Stimulated activated effector memory CD8-positive, alpha-beta T cell treated with anti-CD3 and anti-CD28 coated beads, Interleukin-12 subunit alpha, Interleukin-12 subunit beta, amount 100 ng/mL, for 72 hours (primary cell): ENCODE measurements around the gene ATAD3C.
"Not testable (repeated sequence)": the region's sequence is repeated elsewhere in the genome, so short reads cannot be mapped to it uniquely, and the experiment has no call there.

Experiments used
- ATAC-seq: fragments of 150-1000 bp; cut with Tn5 transposase; 2 replicates; pipeline ENCODE4 v1.10.0; 2021
- DNase-seq, 2 donors: peaks; one replicate each; pipeline ENCODE4 v3.0.0; 2021 to 2022; ENCODE audit warnings: low spot score in 2 of 2
- H3K27ac Mint-ChIP-seq: one replicate; pipeline ENCODE4 v1.8.0; 2022; ENCODE audit warnings: mild to moderate bottlenecking, mixed read lengths
- H3K36me3 Mint-ChIP-seq: one replicate; pipeline ENCODE4 v1.8.0; 2022; ENCODE audit warnings: mild to moderate bottlenecking, mixed read lengths
- H3K4me1 Mint-ChIP-seq: one replicate; pipeline ENCODE4 v1.8.0; 2022; ENCODE audit warnings: mixed read lengths
- H3K4me3 Mint-ChIP-seq: one replicate; pipeline ENCODE4 v1.8.0; 2022; ENCODE audit warnings: mild to moderate bottlenecking, mixed read lengths
- H3K9me3 Mint-ChIP-seq: one replicate; pipeline ENCODE4 v1.8.0; 2022; ENCODE audit warnings: mixed read lengths

ATAD3C gene

GRCh38 chr1:1412311-1412902 is 37.1 kb upstream of the ATAD3C start:
- not testable (repeated sequence) for H3K4me1 Mint-ChIP-seq, H3K27ac Mint-ChIP-seq, H3K9me3 Mint-ChIP-seq, H3K4me3 Mint-ChIP-seq, DNase-seq, ATAC-seq
- peaks cover 25% of the 10 kb centered on the region for H3K36me3 Mint-ChIP-seq

DNA sequence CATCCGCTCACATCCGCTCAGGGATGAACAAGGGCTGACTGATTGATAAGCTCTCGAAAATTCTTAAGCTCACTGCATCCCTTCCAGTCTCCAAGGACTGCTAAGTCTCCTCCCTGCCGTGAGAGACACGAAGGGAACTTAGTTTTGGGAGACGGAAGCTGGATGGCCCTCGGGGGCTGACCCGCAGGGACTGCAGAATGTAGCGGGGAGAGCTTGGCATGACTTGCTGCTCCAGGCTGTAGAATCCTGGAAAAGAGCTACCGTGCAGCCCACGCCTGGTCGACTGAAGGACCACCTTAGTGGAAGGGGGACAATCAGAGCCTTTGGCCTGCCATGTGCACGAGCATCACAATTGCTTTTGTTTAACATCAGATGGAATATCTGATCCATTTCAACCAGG is 33.7 kb upstream of the ATAD3C start:
- no peak for DNase-seq
- Mint-ChIP-seq H3K9me3 (no peaks in the 10 kb centered on the region), H3K4me1 (peaks cover 6% of the 10 kb centered on the region), H3K27ac (no peak overlapping the region), H3K36me3 (peaks cover 1% of the 10 kb centered on the region), H3K4me3 (no peak overlapping the region)
- no peak for ATAC-seq

DNA sequence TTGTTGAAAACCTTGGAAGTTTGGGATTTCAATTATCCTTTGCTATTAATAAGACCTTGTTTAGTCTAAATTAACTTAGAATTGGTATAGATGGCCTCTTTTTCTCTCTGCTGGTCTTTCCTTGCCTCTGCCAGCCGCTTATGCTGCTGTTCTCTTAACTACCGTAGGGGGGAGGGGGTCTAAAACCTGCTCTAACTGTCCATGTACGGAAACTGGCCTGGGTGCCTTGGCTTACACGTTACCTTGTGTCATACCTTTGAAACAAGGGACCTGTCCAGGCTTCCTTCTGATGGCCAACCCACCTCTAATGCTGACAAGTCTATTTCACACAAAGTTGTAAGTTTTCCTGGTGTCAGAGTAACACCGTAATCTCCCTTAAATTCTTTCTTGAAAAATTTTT is 32.1 kb upstream of the ATAD3C start:
- not testable (repeated sequence) for H3K4me1 Mint-ChIP-seq, H3K27ac Mint-ChIP-seq, H3K36me3 Mint-ChIP-seq, H3K9me3 Mint-ChIP-seq, DNase-seq, ATAC-seq
- H3K4me3 Mint-ChIP-seq = peak overlapping the region; percentile 12

DNA sequence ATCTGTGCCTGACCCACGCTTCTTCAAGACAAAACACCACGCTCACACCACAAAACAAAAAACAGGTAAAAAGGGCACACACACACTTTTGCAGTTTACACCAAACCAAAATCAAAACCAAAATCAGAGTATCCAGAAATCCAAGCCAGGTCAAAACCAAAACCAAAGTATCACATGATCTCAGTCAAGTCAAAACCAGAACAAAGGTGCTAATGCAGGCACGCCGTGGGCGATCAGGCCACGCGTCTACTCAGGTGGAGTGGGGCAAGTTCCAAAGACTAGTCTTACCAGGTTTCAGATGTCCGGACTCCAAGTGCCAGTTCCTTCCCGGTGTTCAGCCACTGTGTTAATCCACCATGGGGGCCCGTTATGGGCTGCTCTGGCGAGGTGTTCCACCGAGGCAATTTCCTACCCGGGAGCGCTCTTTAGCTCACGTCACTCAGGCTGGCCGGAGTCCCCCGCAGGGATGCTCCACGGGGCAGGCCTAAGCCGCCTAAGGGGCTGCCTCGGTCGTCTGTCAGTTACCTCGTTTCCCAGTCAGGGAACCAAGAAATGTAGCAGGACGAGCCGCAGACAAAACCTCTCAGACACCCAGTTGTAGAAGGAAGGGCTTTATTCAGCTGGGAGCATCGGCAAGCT is 31.5 kb upstream of the ATAD3C start:
- not testable (repeated sequence) for H3K36me3 Mint-ChIP-seq, H3K27ac Mint-ChIP-seq, ATAC-seq, DNase-seq, H3K9me3 Mint-ChIP-seq
- Mint-ChIP-seq H3K4me1 (peaks cover 12% of the 10 kb centered on the region), H3K4me3 (peak overlapping the region; percentile 12)

GRCh38 chr1:1418464-1419362 is 30.8 kb upstream of the ATAD3C start:
- Mint-ChIP-seq H3K27ac (no peak overlapping the region), H3K4me3 (no peak overlapping the region), H3K4me1 (peaks cover 17% of the 10 kb centered on the region), H3K36me3 (no peaks in the 10 kb centered on the region), H3K9me3 (no peaks in the 10 kb centered on the region)
- ATAC-seq (no peak), DNase-seq (no peak)

- no peak for DNase-seq
- no peaks in the 10 kb centered on the region for H3K36me3 Mint-ChIP-seq
- no peak overlapping the region for H3K27ac Mint-ChIP-seq
- no peak for ATAC-seq
- H3K4me3 Mint-ChIP-seq = no peak overlapping the region
- H3K9me3 Mint-ChIP-seq = no peaks in the 10 kb centered on the region
- peaks cover 17% of the 10 kb centered on the region for H3K4me1 Mint-ChIP-seq
These were observed 30.1 kb upstream of the ATAD3C start for GRCh38 chr1:1419363-1419812.

DNA sequence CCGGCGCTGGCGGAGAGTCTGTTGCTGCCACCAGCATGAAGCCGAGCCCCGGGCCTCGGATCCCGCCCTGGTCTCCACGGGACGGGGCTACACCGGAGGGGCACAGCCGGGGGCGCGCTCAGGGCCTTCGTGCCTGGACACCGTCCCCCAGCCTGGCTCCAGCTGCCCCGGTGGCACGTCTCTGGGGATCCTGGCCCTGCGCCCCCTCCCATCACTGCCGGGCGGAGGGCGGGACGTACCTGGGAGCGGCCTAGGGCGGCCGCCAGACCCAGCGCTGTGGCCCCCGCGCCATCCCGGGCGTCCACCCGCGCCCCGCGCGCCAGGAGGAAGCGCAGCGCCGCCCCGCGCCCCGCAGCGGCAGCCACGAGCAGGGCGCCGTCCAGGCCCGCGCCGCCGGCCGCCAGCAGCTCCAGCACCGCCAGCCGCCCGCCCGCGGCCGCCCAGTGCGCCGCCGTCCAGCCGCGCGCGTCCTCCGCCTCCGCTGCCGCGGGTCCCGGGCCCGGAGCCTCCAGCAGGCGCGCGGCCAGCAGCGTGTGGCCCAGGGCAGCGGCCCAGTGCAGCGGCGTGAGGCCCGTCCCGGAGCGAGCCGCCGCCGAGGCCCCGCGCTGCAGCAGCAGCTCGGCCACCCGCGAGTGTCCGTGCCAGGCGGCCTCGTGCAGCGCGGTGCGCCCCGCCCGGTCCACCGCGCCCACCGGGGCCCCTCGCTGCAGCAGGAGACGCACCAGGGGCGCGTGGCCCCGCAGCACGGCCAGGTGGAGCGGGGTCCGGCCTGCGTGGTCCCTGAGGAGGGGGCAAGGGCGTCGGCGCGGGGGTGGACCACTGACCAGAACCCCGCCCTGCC is 29.5 kb upstream of the ATAD3C start:
- Mint-ChIP-seq H3K9me3 (no peaks in the 10 kb centered on the region), H3K4me3 (no peak overlapping the region), H3K4me1 (peaks cover 17% of the 10 kb centered on the region), H3K36me3 (no peaks in the 10 kb centered on the region), H3K27ac (no peak overlapping the region)
- DNase-seq (no peak), ATAC-seq (no peak)

GRCh38 chr1:1420654-1421141 is 28.8 kb upstream of the ATAD3C start:
- no peak for ATAC-seq
- Mint-ChIP-seq H3K36me3 (no peaks in the 10 kb centered on the region), H3K4me3 (no peak overlapping the region), H3K4me1 (peaks cover 17% of the 10 kb centered on the region), H3K27ac (no peak overlapping the region), H3K9me3 (no peaks in the 10 kb centered on the region)
- no peak for DNase-seq

DNA sequence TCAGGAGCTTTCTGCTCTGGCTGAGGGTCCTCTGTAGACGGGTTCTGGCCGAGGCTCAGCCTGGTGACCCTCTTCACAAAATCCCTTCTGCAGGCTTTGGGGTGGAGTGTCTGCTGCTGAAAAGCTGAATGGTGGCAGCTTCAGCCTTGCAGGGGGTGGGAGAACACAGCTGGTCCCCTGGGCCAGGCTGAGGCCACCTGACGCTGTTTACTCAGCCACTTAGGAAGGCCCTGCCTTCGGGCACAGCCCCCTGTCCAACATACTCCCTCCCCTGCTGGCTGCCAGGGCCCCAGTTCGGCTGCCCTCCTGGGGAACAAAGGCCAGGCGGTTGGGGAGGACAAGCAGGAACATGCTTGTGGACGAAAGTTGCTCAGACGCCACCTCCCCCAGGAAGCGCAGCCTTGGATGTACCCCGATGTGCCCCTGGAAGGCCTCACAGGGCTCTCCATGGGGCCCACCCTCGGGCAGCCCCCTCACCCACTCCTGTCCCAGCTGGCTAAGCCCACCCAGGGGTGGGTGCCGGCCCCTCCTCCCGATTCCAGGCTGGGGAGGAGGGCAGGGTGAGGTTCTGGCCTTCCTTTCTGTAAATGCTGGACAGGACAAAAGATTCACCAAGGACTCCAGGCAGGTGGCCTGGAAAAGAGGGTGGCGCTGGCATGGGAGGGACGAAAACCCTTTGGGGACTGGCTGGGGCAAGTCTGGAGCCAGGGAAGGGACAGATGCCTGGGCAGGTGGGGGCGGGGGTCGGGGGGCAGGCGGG is 28.2 kb upstream of the ATAD3C start, which contains the start of gene ANKRD65:
Gene ANKRD65 (minus strand): TSS at position 130 of the 760 bp plus-strand sequence. CDS start 271 bp downstream, outside the sequence.
- DNase-seq (no peak), ATAC-seq (no peak)
- Mint-ChIP-seq H3K9me3 (no peaks in the 10 kb centered on the region), H3K4me1 (peaks cover 17% of the 10 kb centered on the region), H3K27ac (no peak within 1 kb of the TSS), H3K36me3 (no peaks in the 10 kb centered on the region), H3K4me3 (no peak within 1 kb of the TSS)

GRCh38 chr1:1421907-1422464 is 27.5 kb upstream of the ATAD3C start:
- Mint-ChIP-seq H3K9me3 (no peaks in the 10 kb centered on the region), H3K27ac (no peak overlapping the region), H3K4me3 (no peak overlapping the region), H3K4me1 (peaks cover 17% of the 10 kb centered on the region), H3K36me3 (no peaks in the 10 kb centered on the region)
- DNase-seq (no peak), ATAC-seq (no peak)

DNA sequence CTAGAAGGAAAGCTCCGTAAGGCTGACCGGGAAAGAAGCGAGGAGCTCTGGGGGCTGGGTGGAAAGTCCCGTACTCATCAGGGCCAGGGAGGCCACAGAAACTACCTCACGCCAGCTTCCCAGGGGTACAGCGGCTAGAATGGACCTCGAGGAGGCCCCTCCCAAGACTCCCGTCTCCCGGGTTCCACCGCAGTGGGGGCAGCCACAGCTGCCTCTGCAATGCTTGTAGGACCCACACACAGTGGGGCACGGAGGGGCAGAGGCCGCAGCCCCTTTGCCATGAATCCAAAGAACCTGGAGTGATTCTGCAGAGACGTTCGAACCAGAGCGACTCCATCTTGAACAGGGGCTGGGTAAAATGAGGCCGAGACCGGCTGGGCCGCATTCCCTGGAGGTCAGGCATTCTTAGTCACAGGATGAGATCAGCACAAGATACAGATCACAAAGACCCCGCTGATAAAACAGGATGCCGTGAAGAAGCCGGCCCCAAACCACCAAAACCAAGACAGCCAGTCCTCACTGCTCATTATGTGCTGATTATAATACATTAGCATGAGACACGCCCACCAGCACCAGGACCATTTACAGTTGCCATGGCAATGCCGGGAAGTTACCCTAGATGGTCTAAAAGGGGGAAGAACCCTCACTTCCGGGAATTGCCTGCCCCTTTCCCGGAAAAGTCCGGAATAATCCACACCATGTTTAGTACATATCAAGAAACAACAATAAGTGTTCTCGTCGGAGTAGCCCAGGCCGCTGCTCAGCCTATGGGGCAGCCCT is 26.8 kb upstream of the ATAD3C start:
- Mint-ChIP-seq H3K9me3 (no peaks in the 10 kb centered on the region), H3K4me3 (no peak overlapping the region), H3K4me1 (peaks cover 14% of the 10 kb centered on the region), H3K27ac (no peak overlapping the region), H3K36me3 (no peaks in the 10 kb centered on the region)
- ATAC-seq (peak; percentile 48), DNase-seq (no peak)

- no peak overlapping the region for H3K27ac Mint-ChIP-seq
- no peaks in the 10 kb centered on the region for H3K36me3 Mint-ChIP-seq
- H3K4me3 Mint-ChIP-seq = no peak overlapping the region
- H3K9me3 Mint-ChIP-seq = no peaks in the 10 kb centered on the region
- DNase-seq (no peak), ATAC-seq (no peak)
- H3K4me1 Mint-ChIP-seq = peaks cover 11% of the 10 kb centered on the region
These were observed 26.3 kb upstream of the ATAD3C start for GRCh38 chr1:1423245-1423597.

DNA sequence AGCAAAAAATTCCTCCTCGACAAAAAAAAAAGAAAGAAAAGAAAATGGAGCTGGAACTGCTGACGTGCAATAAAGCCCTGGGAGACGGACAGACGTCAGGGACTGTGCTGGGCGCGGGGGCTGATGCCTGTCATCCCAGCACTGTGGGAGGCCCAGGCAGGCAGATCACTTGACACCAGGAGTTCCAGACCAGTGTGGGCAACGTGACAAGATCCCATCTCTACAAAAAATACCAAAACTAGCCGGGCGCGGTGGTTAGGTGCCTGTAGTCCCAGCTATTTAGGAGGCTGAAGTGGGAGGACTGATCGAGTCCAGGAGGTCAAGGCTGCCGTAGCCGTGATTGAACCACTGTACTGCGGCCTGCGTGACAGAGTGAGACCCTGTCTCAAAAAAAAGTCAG is 24.8 kb upstream of the ATAD3C start:
- H3K9me3 Mint-ChIP-seq = no peaks in the 10 kb centered on the region
- DNase-seq (no peak), ATAC-seq (no peak)
- no peak overlapping the region for H3K27ac Mint-ChIP-seq
- H3K4me3 Mint-ChIP-seq = no peak overlapping the region
- peaks cover 11% of the 10 kb centered on the region for H3K4me1 Mint-ChIP-seq
- H3K36me3 Mint-ChIP-seq = no peaks in the 10 kb centered on the region
